ENCODE data around the gene WFDC10A. TPM values are rescaled to one million over a fixed set of nuclear protein-coding genes. Genes with fewer than 3 reads are reported as not detected.

WFDC10A gene
- total and polyA plus RNA-seq, 11 donors = not detected

GRCh38 chr20:45588800-45589199 is 40.7 kb upstream of the WFDC10A start:
- ATAC-seq (no peak), DNase-seq (no peak)
- Histone ChIP-seq H3K9me3 (peaks cover 0 to 6% (median 0%) of the 10 kb centered on the region in 12 donors), H3K27me3 (peaks cover 0 to 4% (median 0%) of the 10 kb centered on the region in 9 donors), H3K4me3 (no peak overlapping the region), H3K27ac (no peak overlapping the region), H3K36me3 (no peaks in the 10 kb centered on the region), H3K4me1 (no peaks in the 10 kb centered on the region)
- intact Hi-C loops (cut with DNase I) = no loop called here
- no peak for TF ChIP-seq POLR2A (IDR thresholded peaks at IDR 0.05)
- TF ChIP-seq, protein P1, sequence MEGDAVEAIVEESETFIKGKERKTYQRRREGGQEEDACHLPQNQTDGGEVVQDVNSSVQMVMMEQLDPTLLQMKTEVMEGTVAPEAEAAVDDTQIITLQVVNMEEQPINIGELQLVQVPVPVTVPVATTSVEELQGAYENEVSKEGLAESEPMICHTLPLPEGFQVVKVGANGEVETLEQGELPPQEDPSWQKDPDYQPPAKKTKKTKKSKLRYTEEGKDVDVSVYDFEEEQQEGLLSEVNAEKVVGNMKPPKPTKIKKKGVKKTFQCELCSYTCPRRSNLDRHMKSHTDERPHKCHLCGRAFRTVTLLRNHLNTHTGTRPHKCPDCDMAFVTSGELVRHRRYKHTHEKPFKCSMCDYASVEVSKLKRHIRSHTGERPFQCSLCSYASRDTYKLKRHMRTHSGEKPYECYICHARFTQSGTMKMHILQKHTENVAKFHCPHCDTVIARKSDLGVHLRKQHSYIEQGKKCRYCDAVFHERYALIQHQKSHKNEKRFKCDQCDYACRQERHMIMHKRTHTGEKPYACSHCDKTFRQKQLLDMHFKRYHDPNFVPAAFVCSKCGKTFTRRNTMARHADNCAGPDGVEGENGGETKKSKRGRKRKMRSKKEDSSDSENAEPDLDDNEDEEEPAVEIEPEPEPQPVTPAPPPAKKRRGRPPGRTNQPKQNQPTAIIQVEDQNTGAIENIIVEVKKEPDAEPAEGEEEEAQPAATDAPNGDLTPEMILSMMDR (IDR thresholded peaks at IDR 0.05) = no peak
- WGBS, 4 donors = 53 to 67% (median 63%) methylated on average over 2 of the region's 2 CpGs

- Histone ChIP-seq H3K9me3 (peaks cover 0 to 6% (median 0%) of the 10 kb centered on the region in 12 donors), H3K27ac (no peak overlapping the region), H3K27me3 (peaks cover 0 to 4% (median 0%) of the 10 kb centered on the region in 9 donors), H3K4me3 (no peak overlapping the region), H3K4me1 (no peaks in the 10 kb centered on the region), H3K36me3 (no peaks in the 10 kb centered on the region)
- ATAC-seq = no peak
- DNase-seq = no peak
- intact Hi-C loops (cut with DNase I) = no loop called here
- 7 to 15% (median 13%) methylated on average over 1 of the region's 1 CpG for WGBS, 4 donors
- no peak for TF ChIP-seq POLR2A (IDR thresholded peaks at IDR 0.05)
- TF ChIP-seq, protein P1 (IDR thresholded peaks at IDR 0.05) = no peak
Observed at GRCh38 chr20:45589725-45590124, 39.8 kb upstream of the WFDC10A start.

DNA sequence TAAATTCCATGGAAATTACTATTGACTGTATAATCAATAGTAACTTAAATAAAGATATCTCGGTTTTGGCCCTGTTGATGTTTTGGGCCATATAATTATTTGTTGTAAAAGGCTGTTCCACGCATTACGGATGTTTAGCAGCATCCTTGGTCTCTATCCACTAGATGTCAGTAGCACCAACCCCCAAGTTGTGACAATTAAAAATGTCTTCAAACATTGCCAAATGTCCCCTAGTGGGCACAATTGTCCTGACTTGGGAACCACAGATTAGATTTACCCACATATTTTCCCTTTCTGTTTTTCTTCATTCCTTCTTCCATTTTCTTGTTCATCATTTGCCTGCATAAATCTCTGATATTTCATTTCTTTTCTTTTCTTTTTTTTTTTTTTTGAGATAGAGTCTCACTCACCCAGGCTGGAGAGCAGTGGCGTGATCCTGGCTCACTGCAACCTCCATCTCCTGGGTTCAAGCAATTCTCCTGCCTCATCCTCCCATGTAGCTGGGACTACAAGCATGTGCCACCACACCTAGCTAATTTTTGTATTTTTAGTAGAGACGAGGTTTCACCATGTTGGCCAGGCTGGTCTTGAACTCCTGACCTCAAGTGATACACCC is 36.9 kb upstream of the WFDC10A start:
- DNase-seq (no peak), ATAC-seq (no peak)
- TF ChIP-seq, protein P1 (IDR thresholded peaks at IDR 0.05) = peak in 10 of 12 donors; percentile 10 to 48 (median 30)
- no peak for TF ChIP-seq POLR2A (IDR thresholded peaks at IDR 0.05)
- Histone ChIP-seq H3K27ac (no peak overlapping the region), H3K9me3 (peaks cover 0 to 6% (median 0%) of the 10 kb centered on the region in 12 donors), H3K36me3 (no peaks in the 10 kb centered on the region), H3K4me3 (no peak overlapping the region), H3K4me1 (no peaks in the 10 kb centered on the region), H3K27me3 (peaks cover 0 to 10% (median 0%) of the 10 kb centered on the region in 9 donors)
- 53 to 70% (median 61%) methylated on average over 5 of the region's 5 CpGs for WGBS, 4 donors
- intact Hi-C loops (cut with DNase I) = no loop called here

- H3K27me3 ChIP-seq = peaks cover 0 to 15% (median 4%) of the 10 kb centered on the region in 9 donors
- DNase-seq = no peak
- H3K4me1 ChIP-seq = no peaks in the 10 kb centered on the region
- intact Hi-C loops (cut with DNase I) = no loop called here
- WGBS, 4 donors = 0 to 97% (median 63%) methylated on average over 1 of the region's 1 CpG
- H3K36me3 ChIP-seq = no peaks in the 10 kb centered on the region
- peaks cover 0 to 6% (median 0%) of the 10 kb centered on the region in 12 donors for H3K9me3 ChIP-seq
- no peak overlapping the region for H3K4me3 ChIP-seq
- H3K27ac ChIP-seq = no peak overlapping the region
- TF ChIP-seq, protein P1 (IDR thresholded peaks at IDR 0.05) = no peak
- TF ChIP-seq POLR2A (IDR thresholded peaks at IDR 0.05) = no peak
- ATAC-seq = no peak
Observed at GRCh38 chr20:45593498-45593897, 36.0 kb upstream of the WFDC10A start.

Measured in heart left ventricle (tissue), 16 donors.